Umbilical cord (tissue), 2 donors: ENCODE data around the gene ZNF438. TPM values are rescaled to one million over a fixed set of nuclear protein-coding genes. Genes with fewer than 3 reads are reported as not detected.

Experiments used
- DNase-seq: peaks from one replicate; pipeline ENCODE4 v3.0.0-alpha.2; 2015; ENCODE audit warnings: low spot score
- total RNA-seq: library from RNA; depleted of rRNA; stranded (reverse); fragments of >200 nt; gene quantifications from one replicate; pipeline ENCODE4 v1.2.3, GENCODE V29; 2014; ENCODE audit warnings: low replicate concordance; ENCODE audit not compliant: insufficient read depth

ZNF438 gene
- total RNA-seq, 1 donor from 2014 or later = 8.4 TPM

DNA sequence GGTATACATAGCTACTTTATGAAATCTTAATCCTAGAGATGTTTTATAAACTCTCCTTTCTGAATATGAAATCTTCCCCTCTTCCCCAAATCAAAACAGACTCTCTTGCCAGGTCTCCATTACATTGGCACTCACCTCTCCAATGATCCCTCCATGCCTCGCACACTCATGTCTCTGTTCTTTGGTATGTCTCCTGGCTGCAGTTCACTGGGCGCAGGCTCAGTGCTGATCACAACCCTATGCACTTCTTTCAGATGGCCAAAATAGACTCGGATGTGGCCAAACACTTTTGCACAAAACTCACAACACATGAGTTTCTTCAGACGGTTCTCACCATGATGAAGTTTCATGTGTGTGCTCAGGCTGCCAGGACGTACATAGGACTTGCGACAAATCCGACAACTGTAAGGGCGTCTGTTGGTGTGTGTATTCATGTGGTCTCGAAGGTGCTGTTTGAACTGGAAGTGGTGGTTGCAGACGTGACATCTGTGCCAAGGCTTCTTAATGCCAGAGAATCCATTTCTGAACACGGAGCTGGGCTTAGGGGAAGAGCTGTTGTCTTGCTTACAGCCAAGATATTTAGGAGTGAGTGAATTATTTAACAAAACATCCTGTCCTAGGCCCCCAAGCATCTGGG is 183.2 kb downstream of the ZNF438 start:
- DNase-seq = no peak

DNA sequence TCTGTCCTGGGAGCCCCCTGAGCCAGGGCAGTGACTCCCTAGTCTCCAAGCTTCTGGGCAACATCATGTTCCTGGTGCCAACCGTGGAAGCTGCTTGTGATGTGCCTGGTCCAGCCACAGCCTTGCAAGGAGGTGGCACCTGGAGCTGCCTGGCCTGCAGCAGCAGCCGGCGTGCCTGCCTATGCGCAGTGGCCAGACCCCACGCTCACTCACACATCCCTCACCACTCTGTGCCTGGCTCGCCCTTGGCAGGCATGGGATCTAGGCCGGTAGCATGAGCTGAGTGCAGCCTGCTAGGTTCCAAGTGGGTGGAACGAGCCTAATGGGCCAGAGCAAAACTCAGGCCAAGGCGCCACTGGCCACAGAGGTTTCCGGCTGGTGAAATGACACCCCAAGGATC is 184.0 kb downstream of the ZNF438 start:
- no peak for DNase-seq

DNA sequence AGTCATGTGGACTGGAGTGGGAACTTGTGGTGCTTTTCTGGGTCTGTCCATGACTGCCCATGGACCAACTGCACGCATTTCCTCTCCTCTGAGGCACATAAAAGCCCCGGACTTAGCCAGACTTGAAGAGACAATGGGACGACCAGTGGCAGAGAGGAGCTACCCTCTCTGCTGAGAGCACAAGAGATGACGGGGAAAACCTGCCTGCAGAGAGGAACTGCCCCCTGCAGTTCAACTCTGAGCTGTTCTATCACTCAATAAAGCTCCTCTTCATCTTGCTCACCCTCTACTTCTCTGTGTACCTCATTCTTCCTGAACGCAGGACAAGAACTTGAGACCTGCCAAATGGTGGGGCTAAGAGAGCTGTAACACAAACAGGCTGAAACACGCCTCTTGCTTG is 184.5 kb downstream of the ZNF438 start:
- DNase-seq = no peak

DNA sequence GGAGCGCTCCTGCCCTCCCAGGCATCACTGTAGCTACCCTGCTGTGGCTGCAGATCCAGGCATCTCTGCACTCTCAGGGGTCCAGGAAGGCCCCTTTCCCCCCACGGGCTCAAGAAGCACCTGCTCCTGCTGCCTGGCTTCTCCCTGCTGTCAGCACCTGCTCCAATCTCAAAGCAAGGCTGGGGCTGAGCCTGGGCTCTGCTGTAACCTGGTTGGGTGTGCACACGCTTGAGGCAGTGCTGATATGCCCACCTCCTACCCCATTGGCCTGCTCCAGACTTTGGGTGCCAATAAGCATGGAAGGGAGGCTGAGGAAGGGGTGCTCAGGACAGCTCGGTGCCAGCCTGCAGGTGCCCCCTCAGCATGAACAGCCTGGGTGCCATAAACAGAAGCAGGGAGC is 185.0 kb downstream of the ZNF438 start:
- no peak for DNase-seq

DNA sequence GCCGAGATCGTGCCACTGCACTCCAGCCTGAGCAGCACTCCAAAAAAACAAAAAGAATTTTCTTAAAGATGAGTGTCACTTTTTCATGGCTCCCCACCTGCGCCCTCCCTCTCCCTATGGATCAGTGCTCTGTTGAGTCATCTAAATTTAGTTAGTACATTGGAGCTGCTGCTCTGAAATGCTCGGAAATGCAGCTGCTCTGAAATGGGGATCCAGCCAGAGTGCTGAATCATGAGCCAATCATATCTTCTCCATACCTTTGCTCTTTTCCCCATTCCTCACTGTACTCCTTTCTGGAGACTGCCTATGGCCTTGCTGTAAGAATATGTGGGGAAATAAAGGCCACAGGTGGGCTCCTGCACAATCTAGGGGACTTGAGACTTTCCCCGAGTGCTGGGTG is 188.8 kb downstream of the ZNF438 start:
- peak; percentile 35 for DNase-seq

DNA sequence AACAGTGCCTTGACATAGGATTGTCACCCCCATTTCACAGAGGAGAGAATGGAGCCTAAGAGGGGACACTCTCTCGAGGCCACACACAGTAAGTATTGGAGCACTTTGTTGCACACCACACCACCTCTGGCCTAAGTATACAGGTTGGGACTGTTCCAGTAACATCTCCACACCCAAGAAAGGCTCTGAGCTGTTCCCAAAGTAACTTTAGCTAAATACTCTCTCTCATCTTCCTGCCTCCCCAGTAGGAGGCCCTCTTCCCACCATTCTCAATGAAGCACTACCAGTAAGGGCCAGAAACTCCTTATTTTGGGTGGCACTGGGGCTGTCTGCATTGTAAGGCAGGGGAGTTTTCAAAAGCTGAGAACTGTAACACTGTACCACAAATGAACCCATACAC is 189.5 kb downstream of the ZNF438 start:
- no peak for DNase-seq

DNA sequence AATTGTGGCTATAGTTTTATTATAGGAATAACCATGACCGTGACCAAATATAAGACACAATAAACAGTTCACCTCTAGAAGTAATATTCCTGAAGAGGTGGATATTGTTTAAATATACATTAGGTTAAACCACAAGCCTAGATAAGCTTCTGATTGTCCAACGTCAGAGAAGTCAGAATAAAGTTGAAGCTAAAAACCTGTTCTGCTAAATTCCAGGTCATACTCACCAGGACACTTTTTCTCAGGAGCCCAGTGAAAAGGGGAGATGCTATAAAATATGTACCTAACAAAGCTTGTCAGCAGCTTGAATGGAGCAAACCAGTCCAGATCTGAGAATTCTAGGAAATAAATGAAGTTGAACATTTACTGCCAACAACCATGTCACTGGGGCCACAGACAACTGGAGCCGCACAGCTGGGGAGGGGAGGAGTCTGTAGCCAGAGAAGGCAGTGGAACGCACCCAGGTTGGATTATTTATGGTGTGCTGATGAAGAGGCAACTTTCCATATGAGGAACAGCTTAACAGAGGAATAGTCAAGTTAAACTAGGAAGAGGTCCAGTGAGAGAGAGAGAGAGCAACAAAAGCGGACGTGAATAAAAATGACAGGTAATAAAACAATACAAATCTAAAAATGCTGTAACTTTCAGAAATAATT is 191.1 kb downstream of the ZNF438 start:
- DNase-seq = peak; percentile 82

DNA sequence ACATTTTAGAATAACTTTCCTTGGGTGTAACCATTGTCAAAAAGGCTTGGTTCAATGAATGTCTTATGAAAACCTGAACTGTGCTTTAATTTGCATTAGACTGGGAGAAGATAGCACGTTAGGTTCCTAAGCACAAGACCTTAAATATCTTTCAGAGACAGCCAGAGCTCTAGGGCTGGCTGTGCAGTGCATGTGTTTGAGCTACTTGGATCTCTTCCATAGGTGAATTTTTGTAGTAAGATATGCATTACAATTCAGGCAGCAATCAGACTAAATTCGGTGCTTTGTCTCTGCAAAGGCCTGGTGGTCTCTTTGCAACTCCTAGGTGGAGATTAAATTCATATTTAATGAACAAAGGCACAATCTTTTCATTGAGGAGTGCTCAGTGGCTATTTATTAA is 192.0 kb downstream of the ZNF438 start:
- DNase-seq = peak; percentile 65

DNA sequence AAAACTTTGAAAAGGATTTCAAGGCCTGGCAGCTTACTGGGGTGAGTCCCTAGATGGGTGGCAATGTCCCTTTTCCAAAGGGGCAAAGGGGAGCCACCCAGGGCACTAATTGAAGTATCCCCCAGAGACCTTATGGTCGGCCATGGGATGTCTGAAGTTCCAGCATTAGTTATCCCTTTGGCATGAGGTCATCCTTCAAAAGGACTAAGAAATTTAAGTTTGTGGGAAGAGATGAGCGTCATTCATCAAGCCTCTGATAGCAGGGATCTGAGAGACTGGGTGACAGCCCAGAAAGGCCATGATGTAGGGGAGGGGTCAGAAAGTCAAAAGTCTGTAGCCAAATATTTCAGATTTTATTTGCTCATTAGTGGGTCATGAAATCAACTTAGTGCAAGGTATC is 195.3 kb downstream of the ZNF438 start:
- DNase-seq = no peak

DNA sequence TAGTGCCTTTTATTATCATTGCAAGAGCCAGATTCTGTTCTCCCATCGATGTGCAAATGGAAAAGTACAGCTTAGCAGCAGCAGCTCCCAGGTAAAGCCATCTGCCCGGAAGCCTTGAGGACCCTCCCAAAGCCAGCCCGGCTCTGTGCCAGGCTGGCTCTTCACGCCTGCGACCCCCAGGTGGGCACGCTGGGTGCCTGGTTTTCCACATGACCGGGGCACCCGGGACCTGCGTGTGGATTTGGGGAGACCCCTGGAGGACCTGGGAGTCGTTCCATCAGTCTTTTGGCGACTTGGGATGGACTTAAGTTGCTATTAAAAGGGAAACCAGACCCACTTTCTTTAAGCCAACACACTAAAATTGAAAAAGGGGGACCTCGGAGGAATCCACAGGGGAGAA is 196.5 kb downstream of the ZNF438 start:
- no peak for DNase-seq

DNA sequence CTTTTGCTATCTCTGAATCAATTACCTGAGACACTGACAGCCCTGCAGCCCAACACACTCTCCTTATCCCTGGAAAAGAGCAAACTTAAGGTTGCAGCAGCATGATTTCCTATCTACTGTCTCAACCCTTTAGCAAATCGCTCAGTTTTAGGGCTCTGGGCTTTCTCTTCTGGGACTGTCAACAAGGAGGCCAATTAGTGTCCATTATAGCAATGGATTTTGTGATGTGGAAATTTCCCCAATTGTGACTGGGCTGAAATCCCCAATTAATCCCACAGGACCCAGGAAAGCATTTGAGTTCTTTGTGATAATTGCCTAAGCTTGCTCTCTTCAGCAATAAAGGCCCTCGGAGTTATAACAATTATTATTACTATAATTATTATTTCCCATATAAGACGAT is 197.0 kb downstream of the ZNF438 start:
- DNase-seq = no peak

DNA sequence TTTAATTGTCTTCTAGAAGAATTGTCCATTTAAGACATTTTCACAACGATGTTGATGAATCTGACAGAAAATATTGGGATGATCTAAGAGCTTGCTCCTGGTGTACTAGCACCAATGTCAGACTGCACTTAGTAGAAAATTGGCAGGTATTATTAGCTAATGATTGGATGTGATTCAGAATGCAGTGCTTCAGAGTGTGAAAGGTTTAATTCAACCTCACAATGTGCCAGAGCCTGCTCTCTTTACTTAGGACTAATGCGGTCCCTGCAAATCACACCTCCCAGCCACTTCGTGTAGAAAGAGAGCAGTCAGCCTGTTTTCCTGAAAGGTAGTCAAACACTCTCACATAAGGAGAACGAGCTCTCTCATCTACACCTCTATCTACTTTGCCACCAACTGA is 197.5 kb downstream of the ZNF438 start:
- DNase-seq = no peak

DNA sequence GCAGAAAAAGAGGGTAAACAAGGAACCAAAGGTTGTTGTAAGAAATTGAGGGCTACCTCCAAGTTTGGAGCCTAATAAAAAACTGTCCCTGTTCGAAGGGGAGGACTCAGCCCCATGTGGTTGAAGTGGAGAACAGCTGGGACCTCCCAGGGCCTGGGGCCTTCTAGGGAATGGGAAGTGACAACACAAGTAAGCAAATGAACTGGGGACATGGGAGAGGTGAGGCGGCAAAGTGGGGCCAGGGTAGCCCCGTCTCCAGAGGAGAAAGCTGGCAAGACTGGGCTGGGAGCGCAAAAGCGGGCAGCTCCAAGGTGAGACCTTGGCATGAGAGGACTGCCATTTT is 198.1 kb downstream of the ZNF438 start:
- no peak for DNase-seq

DNA sequence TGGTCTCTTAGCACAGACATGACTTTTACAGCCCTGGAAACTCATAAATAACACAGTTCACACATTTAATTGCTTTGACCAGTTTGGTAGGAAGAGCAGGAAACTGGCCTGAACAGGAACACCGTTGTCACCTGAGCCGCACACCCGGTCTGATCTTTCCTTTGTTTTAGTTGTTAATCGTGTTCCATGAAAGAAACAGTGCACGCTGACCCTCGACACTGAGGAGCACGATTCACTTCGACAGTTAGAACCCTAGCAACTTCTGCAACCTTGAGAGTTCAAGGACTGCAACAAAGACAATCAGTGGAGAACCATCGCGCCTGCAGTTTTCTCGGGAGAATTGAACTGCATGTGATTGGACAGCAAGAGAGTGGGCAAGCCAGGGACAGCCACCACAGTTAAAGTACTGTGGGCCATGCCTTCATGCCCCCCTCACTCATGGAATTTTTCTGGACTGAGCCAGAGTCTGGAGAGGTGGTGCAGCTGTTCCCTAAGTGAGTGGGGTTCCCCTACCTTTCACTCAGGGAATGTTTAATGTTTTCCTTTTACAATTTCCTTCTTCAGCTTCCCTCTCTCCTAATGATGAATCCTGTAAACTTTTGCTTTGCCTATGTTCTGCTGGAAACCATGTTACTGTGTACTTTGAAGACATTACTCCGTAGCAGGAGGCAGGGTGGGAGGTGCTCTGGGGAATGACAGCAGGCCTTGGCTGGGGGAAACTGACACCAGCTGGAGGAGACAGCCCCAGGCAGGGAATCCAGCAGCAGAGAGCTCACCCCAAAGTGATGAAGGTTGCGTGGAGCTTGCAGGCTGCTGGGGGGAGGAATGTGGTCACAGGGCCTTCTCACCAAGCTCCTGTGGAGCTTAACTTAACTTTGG is 198.7 kb downstream of the ZNF438 start:
- DNase-seq = no peak

DNA sequence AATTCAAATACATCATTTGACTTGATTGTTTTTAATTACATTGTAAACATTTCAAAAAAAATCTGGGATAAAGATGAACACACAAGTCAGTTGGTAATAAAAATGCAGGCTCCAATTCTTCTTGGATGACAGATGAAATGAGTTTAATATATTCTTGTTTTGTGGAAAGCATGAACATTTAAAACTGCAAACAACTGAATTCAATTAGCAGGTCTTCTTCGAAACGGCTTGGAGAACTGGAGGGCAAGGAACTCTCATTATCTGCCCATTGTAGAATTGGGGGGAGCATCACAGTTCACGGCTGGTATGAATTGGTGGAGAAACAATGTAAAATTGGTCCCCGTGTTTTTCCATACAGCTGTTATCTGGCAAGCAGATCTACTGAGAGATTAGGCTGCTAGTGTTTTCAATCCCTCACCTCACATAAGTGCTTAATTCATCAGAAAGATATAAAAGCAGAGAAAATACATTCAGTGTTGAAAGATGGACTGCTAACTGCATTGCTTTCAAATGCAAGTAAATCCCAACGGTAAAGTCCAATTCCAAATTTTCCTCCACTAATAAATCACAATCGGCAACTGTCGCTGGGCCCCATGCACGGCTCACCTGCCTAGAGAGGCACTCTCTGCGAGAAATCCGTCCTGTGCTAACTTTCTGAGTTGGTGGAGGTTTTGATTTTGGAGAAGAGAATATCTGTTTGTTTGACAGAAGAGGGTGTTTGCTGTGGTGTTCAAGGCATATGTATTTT is 199.5 kb downstream of the ZNF438 start:
- DNase-seq = no peak

DNA sequence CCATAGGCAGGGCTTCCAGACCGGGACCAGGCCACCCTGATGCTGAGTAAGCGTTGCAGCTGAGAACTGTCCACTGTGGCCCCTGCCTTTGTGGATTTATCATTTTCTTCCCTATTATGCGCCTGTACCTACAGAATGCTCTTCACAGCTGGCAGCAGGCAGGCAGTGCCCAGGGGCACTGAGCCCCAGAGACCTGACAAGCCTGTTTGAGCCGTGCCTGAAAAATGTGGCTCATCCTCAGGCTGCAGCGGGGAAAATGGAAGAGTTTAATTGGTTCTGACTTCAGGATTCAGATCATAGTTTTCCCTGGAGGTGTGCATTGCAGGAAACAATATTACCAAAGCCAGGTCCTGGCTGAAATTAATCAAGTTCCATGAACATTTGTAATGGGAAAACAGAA is 200.2 kb downstream of the ZNF438 start:
- DNase-seq = peak; percentile 11

DNA sequence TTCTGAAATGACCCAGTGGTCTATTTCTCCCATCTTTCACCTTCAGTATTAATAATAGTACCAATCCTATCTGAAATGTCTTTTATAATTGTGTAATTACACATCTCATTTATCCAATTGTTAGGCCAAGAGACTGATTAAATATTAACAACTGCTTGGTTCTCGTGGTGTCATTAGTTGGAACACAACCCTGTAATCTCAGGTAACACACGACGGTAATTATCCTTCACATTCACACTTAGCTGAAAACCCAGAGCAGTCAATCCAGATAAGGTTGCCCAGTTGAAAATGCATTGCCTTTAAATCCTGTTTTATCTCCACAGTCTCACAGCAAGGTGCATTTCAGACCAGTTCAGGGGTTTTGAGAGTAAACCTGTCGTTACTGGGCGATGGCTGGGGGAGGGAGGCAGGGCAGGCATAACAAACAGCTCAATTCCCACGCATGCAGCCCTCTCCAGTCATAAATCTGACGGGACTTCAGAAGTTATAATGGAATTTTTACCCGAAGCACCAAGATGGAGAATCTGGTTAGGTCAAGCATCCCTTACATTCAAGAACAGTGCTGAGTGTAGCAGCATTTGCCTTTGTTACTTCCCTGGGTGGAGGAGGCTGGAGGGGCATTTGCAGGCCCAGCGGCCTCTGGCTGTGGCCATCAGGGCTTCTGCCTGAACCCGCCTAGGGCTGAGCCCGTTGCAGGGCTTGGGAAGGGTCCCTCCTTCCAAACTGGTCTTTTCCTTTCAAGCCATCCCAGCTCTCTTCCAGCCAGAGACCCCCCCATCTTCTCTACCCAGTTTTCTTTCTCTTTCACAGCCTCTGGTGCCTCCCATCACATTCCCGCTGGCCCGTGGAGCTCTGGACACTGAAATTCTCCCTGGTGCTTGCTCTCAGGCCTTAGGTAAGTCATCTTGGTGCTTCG is 201.1 kb downstream of the ZNF438 start:
- DNase-seq = peak; percentile 28

DNA sequence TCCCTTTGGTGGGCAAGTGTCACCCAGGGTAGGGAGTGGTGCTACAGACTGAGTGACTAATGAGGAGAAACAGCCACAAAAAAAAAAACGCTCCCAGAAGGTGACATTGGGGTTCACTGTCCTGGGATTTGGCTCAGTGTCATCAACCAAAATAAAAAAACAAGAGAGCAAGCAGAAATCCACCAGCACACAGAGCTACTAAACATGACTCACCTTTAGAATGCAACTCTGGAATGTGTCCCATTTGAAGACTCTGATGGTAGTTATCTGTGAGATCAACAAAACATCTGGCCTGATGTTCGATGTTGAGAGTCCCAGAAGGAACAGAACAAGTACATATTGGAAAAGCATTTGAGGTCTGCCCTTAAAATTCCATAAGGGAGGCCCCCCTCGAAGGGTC is 201.8 kb downstream of the ZNF438 start:
- peak; percentile 66 for DNase-seq

DNA sequence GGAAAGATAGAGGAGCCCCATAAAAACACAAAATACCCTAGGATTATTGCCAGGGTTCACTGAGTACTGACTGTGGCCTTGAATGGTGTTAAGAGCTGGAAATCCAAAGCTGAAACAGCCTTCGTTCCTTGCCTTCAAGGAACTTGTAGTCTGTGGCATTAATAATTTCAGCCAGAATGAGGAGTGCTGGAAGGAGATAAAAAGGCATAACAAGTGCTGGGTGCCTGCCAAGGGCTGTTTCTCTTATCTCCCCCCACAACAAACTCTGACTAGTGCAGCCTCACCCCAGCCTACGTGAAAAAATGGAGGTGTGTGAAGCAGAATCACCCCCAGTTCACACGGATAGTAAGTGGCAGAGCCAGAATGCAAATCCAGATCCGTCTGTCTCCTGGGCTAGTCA is 203.0 kb downstream of the ZNF438 start:
- DNase-seq = peak; percentile 36

DNA sequence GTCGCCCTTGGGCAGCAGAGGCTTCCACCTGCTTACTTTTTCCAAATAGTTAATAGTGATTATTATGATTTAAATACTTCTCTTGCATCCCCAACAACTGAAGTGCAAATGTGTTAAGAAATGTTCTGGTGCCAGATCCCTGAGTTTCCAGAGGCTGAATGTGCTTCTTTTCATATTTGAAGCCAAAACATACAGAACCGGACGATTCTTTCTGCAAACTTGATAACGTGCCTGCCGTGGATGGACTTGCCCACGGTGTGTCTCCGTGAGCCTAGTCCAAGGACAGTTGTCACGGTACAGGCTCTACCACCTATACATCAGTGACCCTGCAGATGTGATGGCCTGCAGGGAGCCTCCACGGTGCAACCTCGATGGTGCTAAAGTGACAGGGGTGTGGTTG is 203.5 kb downstream of the ZNF438 start:
- DNase-seq = no peak

DNA sequence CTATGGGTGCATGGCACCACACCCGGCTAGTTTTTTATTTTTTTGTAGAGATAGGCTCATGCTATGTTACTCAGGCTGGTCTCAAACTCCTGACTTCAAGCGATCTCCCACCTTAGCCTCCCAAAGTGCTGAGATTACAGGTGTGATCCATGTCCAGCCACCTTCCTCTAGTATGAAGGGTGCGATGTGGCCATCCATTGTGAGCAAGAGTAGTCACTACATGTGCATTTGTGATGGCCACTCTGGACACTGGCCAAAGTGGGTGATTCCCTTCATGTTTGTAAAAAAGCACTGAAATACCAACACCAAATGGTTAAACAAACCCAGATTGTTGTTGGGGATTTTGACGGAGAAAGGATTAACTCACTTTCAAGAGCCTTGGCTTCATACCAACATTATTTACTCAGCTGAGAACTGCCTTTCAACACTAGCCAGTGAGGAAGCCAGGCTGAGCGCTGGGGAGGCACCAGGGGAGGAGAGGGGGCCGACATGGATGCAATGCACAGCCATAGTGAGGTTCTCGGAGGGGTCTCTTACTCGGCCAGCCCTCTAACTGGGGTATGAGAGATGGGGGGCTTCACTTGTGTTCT is 204.0 kb downstream of the ZNF438 start:
- DNase-seq = peak; percentile 21
